Keratinocyte (primary cell): ENCODE data around the gene ATXN7L1. TPM values are rescaled to one million over a fixed set of nuclear protein-coding genes. Genes with fewer than 3 reads are reported as not detected.

Experiments used
- DNase-seq: peaks from one replicate; pipeline ENCODE4 v3.0.0-alpha.2; 2011; ENCODE audit warnings: low read depth, missing footprints, low spot score
- FAIRE-seq: peaks from 2 replicates; lab custom pipeline; 2011; peaks lifted over from hg19 to GRCh38; lab: Jason Lieb, UNC
- H2AFZ ChIP-seq: 2 replicates; pipeline ENCODE4 v1.6.0; 2012; ENCODE audit warnings: low read length, control low read depth, inconsistent platforms; ENCODE audit not compliant: control insufficient read depth
- H3K27ac ChIP-seq: 2 replicates; pipeline ENCODE4 v1.5.1; 2011; ENCODE audit warnings: low read length; ENCODE audit not compliant: control insufficient read depth, insufficient read depth
- H3K27me3 ChIP-seq: 3 replicates; pipeline ENCODE4 v1.6.0; 2011; ENCODE audit warnings: low read length; ENCODE audit not compliant: control insufficient read depth, insufficient read depth; ENCODE audit errors: extremely low read depth
- H3K36me3 ChIP-seq, 2 experiments: 2 replicates in 1 of 2; 3 replicates in 1 of 2; pipeline ENCODE4 v1.5.1; 2011; ENCODE audit warnings: low read length in 2 of 2, mild to moderate bottlenecking in 1 of 2; ENCODE audit not compliant: control insufficient read depth in 2 of 2, insufficient read depth in 2 of 2; ENCODE audit errors: extremely low read depth in 1 of 2
- H3K4me1 ChIP-seq: 3 replicates; pipeline ENCODE4 v1.5.1; 2011; ENCODE audit warnings: low read length; ENCODE audit not compliant: control insufficient read depth, insufficient read depth; ENCODE audit errors: extremely low read depth
- H3K4me2 ChIP-seq: 3 replicates; pipeline ENCODE4 v1.6.0; 2011; ENCODE audit warnings: low read depth, low read length; ENCODE audit not compliant: control insufficient read depth, insufficient read depth; ENCODE audit errors: extremely low read depth
- H3K4me3 ChIP-seq, 3 experiments: fragments of 200-600 bp in 1 of 3; sonication (generic) in 1 of 3; 2 replicates in 2 of 3; 3 replicates in 1 of 3; pipeline ENCODE4 v1.5.1; 2011 to 2016; ENCODE audit warnings: low read length in 3 of 3, mild to moderate bottlenecking in 3 of 3, control low read depth in 2 of 3, inconsistent platforms in 1 of 3, low read depth in 1 of 3, mixed read lengths in 1 of 3, mixed run types in 1 of 3, moderate library complexity in 1 of 3; ENCODE audit not compliant: control insufficient read depth in 2 of 3, insufficient read depth in 2 of 3; ENCODE audit errors: extremely low read depth in 1 of 3
- H3K79me2 ChIP-seq: 2 replicates; pipeline ENCODE4 v1.6.0; 2012; ENCODE audit warnings: low read length; ENCODE audit not compliant: control insufficient read depth, insufficient read depth
- H3K9ac ChIP-seq: 3 replicates; pipeline ENCODE4 v1.6.0; 2011; ENCODE audit warnings: low read length; ENCODE audit not compliant: control insufficient read depth, insufficient read depth; ENCODE audit errors: extremely low read depth
- H3K9me1 ChIP-seq: 3 replicates; pipeline ENCODE4 v1.6.0; 2011; ENCODE audit warnings: low read length; ENCODE audit not compliant: control insufficient read depth, insufficient read depth; ENCODE audit errors: extremely low read depth
- H3K9me3 ChIP-seq: 2 replicates; pipeline ENCODE4 v1.5.1; 2012; ENCODE audit warnings: low read depth, low read length; ENCODE audit not compliant: control insufficient read depth
- H4K20me1 ChIP-seq: 3 replicates; pipeline ENCODE4 v1.6.0; 2011; ENCODE audit warnings: low read length; ENCODE audit not compliant: control insufficient read depth, insufficient read depth; ENCODE audit errors: extremely low read depth
- EZH2 ChIP-seq: IDR thresholded peaks from one replicate; pipeline ENCODE4 v1.6.1; 2012; ENCODE audit warnings: inconsistent platforms, mild to moderate bottlenecking, low read length, moderate library complexity
- dilution Hi-C: fragments of 300-500 bp; cut with MboI; formaldehyde crosslinking; loops from one replicate; pipeline ENCODE4 v1.7.0; 2020; ENCODE audit warnings: low sequenced_read_pairs; ENCODE audit not compliant: extremely low pct_ligation_motif_present
- polyA plus RNA-seq, 5 experiments: library from polyadenylated mRNA; depleted of rRNA in 3 of 5; stranded (reverse) in 3 of 5; stranded (forward) in 1 of 5; unstranded in 1 of 5; fragments of >200 nt; gene quantifications; 1 replicate in 1 of 5; 2 replicates in 3 of 5; 3 replicates in 1 of 5; pipeline versions ENCODE4 v1.2.1 to v1.2.3, GENCODE V29; 2011 to 2012; ENCODE audit warnings: missing spikeins in 2 of 5, low read depth in 1 of 5, low replicate concordance in 1 of 5
- TF ChIP-seq, protein P1 (sequence below), 3 experiments: IDR thresholded peaks in 1 of 3; conservative IDR thresholded peaks in 1 of 3; optimal IDR thresholded peaks in 1 of 3; 2 replicates in 2 of 3; 3 replicates in 1 of 3; pipeline versions ENCODE3 to v1.5.1; 2011; ENCODE audit warnings: low read length in 3 of 3, mild to moderate bottlenecking in 3 of 3, moderate library complexity in 2 of 3, control low read depth in 1 of 3, inconsistent platforms in 1 of 3; ENCODE audit not compliant: insufficient read depth in 2 of 3; ENCODE audit errors: extremely low read depth in 1 of 3

The ATXN7L1 gene
- polyA plus RNA-seq, 1 donor (not counting 4 experiments of a cell fraction or from before 2014, with no cell fraction given) = 4.8 TPM

DNA sequence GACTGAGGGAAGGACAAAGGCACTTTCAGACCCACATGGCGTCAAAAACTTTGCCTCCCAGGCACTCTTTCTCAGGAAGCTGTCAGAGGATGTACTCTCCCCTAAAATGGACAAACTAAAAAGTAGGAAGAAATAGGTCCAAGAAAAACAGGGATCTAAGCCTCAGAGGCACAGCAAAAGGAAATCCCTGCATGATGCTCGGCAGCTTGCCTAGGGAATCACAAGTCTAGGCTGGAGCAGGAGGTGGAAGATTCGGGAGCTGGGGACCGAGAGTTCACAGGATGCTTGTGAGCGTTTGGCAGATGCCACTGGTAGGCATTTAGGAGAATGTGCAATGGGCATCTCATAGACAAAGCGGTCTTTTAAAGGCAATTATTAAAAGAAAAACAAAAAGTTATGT, 60.8 kb downstream of the ATXN7L1 start:
- no peaks in the 10 kb centered on the region for H4K20me1 ChIP-seq
- no peaks in the 10 kb centered on the region for H3K36me3 ChIP-seq
- no peak overlapping the region for H2AFZ ChIP-seq
- H3K4me3 ChIP-seq = no peak overlapping the region
- no peaks in the 10 kb centered on the region for H3K27me3 ChIP-seq
- H3K4me2 ChIP-seq = no peak overlapping the region
- no peak overlapping the region for H3K9ac ChIP-seq
- H3K79me2 ChIP-seq = no peaks in the 10 kb centered on the region
- no peaks in the 10 kb centered on the region for H3K9me1 ChIP-seq
- H3K9me3 ChIP-seq = no peaks in the 10 kb centered on the region
- no peak overlapping the region for H3K27ac ChIP-seq
- TF ChIP-seq, protein P1, sequence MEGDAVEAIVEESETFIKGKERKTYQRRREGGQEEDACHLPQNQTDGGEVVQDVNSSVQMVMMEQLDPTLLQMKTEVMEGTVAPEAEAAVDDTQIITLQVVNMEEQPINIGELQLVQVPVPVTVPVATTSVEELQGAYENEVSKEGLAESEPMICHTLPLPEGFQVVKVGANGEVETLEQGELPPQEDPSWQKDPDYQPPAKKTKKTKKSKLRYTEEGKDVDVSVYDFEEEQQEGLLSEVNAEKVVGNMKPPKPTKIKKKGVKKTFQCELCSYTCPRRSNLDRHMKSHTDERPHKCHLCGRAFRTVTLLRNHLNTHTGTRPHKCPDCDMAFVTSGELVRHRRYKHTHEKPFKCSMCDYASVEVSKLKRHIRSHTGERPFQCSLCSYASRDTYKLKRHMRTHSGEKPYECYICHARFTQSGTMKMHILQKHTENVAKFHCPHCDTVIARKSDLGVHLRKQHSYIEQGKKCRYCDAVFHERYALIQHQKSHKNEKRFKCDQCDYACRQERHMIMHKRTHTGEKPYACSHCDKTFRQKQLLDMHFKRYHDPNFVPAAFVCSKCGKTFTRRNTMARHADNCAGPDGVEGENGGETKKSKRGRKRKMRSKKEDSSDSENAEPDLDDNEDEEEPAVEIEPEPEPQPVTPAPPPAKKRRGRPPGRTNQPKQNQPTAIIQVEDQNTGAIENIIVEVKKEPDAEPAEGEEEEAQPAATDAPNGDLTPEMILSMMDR (optimal IDR thresholded peaks at IDR 0.05 in 1 of 3, IDR thresholded peaks at IDR 0.05 in 1 of 3, conservative IDR thresholded peaks at IDR 0.05 in 1 of 3; ENCODE audit: extremely low read depth in 1 of 3, insufficient read depth in 2 of 3, low read length in 3 of 3) = no peak
- TF ChIP-seq EZH2 = no peak
- DNase-seq (no peak), FAIRE-seq (no peak)
- H3K4me1 ChIP-seq = no peaks in the 10 kb centered on the region
- dilution Hi-C loops = no loop called here

DNA sequence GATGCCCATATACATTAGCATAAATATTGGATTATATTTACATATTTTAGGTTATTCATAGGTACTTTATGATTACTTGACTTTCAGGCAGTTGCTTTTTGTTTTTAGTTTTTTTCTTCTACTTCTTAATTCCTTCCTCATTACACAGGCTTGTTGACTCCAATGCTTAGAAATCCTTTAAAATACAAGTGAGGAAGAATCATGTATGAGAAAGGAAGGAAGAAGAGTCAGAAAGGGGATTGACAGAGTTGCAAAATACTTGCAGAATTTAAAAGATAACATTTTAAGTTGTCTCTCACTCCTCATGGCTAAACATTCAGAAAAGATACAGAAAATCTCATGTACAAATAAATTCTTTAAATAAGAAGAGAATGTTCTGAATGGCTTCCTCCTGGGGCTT, 61.9 kb downstream of the ATXN7L1 start:
- no peaks in the 10 kb centered on the region for H3K27me3 ChIP-seq
- H3K4me1 ChIP-seq = peaks cover 6% of the 10 kb centered on the region
- dilution Hi-C loops = no loop called here
- H3K4me3 ChIP-seq = no peak overlapping the region
- H3K9me1 ChIP-seq = no peaks in the 10 kb centered on the region
- TF ChIP-seq, protein P1 (optimal IDR thresholded peaks at IDR 0.05 in 1 of 3, IDR thresholded peaks at IDR 0.05 in 1 of 3, conservative IDR thresholded peaks at IDR 0.05 in 1 of 3; ENCODE audit: extremely low read depth in 1 of 3, insufficient read depth in 2 of 3, low read length in 3 of 3) = no peak
- no peak for TF ChIP-seq EZH2
- FAIRE-seq (no peak), DNase-seq (no peak)
- H3K9ac ChIP-seq = no peak overlapping the region
- H4K20me1 ChIP-seq = no peaks in the 10 kb centered on the region
- H3K4me2 ChIP-seq = no peak overlapping the region
- no peaks in the 10 kb centered on the region for H3K79me2 ChIP-seq
- no peak overlapping the region for H2AFZ ChIP-seq
- H3K27ac ChIP-seq = no peak overlapping the region
- H3K9me3 ChIP-seq = no peaks in the 10 kb centered on the region
- no peaks in the 10 kb centered on the region for H3K36me3 ChIP-seq
